ENCODE data around the gene SCUBE1. TPM values are rescaled to one million over a fixed set of nuclear protein-coding genes. Genes with fewer than 3 reads are reported as not detected.
A peak's percentile ranks its signal among the peaks of the same experiment; 100 is the strongest.

SCUBE1 gene
- total RNA-seq, 4 donors from 2014 or later, result 0.78 to 3.5 (median 0.95) TPM

DNA sequence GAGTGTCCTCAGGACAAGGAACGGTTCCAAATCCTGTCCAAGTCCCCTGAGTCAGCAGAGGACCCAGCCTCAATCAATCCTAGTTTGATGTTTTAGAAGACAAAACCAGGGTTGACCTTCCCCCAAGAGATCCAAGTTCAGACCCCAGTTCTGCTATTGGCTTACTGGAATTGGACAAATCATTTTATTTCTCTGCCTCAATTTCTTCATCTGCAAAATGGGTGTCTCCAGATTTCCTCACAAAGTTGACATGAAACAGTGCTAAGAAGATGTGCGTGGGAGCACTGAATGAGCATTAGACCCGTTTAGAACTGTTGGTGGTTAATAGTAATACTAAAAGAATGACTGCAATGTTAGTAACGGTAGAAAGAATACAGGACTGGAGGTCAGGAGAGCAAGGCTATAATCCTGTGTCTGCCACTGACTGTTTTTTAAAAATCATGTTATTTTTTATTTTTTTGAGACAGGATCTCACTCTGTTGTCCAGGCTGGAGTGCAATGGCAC lies 32.8 kb upstream of the SCUBE1 start:
- H3K27me3 ChIP-seq, result no peaks in the 10 kb centered on the region
- WGBS, 2 donors, result 85 to 87% methylated on average over 4 of the region's 4 CpGs
- TF ChIP-seq, protein P1, sequence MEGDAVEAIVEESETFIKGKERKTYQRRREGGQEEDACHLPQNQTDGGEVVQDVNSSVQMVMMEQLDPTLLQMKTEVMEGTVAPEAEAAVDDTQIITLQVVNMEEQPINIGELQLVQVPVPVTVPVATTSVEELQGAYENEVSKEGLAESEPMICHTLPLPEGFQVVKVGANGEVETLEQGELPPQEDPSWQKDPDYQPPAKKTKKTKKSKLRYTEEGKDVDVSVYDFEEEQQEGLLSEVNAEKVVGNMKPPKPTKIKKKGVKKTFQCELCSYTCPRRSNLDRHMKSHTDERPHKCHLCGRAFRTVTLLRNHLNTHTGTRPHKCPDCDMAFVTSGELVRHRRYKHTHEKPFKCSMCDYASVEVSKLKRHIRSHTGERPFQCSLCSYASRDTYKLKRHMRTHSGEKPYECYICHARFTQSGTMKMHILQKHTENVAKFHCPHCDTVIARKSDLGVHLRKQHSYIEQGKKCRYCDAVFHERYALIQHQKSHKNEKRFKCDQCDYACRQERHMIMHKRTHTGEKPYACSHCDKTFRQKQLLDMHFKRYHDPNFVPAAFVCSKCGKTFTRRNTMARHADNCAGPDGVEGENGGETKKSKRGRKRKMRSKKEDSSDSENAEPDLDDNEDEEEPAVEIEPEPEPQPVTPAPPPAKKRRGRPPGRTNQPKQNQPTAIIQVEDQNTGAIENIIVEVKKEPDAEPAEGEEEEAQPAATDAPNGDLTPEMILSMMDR (IDR thresholded peaks at IDR 0.05), result no peak
- TF ChIP-seq POLR2A (IDR thresholded peaks at IDR 0.05), result no peak

DNA sequence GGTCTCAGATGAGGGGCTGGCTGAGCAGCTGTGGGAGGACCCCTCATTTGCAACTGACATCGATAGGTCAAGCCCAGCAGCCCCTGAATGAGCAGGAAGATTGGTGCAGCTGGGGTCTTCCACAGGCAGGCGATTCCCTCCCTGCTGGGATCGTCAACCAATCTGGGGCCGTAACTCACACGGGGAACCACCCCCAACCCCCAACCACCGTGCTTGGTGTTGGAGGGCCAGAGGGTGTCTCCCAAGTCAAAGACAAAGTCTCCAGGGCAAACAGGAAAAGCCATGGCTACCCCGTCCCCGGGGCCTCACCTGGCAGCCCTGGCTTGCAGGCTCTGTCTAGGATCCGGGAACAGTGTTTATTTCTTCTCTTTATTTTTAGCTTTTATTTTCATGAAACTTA lies 26.9 kb upstream of the SCUBE1 start:
- no peak for DNase-seq
- Histone ChIP-seq H3K4me3 (replicated peaks in 1 of 3) (no peak overlapping the region), H3K9me3 (no peaks in the 10 kb centered on the region), H3K36me3 (no peaks in the 10 kb centered on the region), H3K4me1 (no peaks in the 10 kb centered on the region), H3K27ac (no peak overlapping the region), H3K27me3 (no peaks in the 10 kb centered on the region)
- WGBS, 2 donors, result 35 to 40% methylated on average over 8 to 9 of the region's 9 CpGs
- intact Hi-C loops (cut with DNase I), result no loop called here
- TF ChIP-seq POLR2A (IDR thresholded peaks at IDR 0.05), result no peak
- TF ChIP-seq, protein P1 (IDR thresholded peaks at IDR 0.05), result no peak

More for the DNA sequence above, 32.8 kb upstream of the SCUBE1 start:
- no peaks in the 10 kb centered on the region for H3K36me3 ChIP-seq
- H3K4me3 ChIP-seq (replicated peaks in 1 of 3), result no peak overlapping the region
- DNase-seq, result no peak
- H3K4me1 ChIP-seq, result peaks cover 19 to 25% of the 10 kb centered on the region in 2 donors
- peak overlapping the region in 1 of 3 donors; percentile 72 for H3K27ac ChIP-seq
- no peaks in the 10 kb centered on the region for H3K9me3 ChIP-seq
- intact Hi-C loops (cut with DNase I), result no loop called here

DNA sequence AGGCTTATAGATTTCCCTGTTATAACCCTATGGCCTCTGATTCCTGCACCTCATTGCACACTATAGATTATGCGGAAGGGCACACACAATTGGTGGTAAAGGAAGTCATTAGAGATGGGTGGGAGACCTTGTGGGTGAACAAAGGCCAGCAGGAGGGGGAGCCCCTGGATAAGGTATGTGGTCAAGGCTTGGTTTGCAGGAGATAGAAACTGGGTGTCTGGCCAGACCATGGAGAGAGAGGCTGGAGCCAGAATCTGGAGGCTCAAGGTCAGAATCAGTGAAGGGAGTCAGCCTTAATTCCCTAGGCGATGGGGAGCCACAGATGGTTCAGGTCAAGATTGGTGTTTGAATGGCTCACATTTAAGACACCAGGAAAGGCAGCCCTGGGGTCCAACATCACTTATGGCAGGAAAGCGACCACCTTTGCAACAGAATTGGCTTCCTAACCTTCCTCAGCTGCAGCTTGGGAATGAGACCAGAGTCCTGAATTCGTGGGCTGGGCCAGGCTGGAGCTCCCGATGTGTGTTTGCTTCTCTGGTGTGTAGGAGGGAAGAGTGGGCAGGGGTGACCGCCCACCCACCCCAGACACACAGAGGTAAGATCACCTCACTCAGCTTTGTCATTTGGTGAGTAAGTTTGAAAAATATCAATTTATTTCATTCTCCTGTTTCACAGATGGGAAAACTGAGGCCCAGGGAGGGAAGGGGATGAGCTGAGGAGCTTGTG lies 22.7 kb upstream of the SCUBE1 start:
- no peaks in the 10 kb centered on the region for H3K36me3 ChIP-seq
- no peak overlapping the region for H3K27ac ChIP-seq
- no peak for DNase-seq
- intact Hi-C loops (cut with DNase I), result no loop called here
- no peak overlapping the region for H3K4me3 ChIP-seq (replicated peaks in 1 of 3)
- TF ChIP-seq, protein P1 (IDR thresholded peaks at IDR 0.05), result no peak
- no peak for TF ChIP-seq POLR2A (IDR thresholded peaks at IDR 0.05)
- H3K9me3 ChIP-seq, result no peaks in the 10 kb centered on the region
- no peaks in the 10 kb centered on the region for H3K4me1 ChIP-seq
- 86 to 94% methylated on average over 6 of the region's 6 CpGs for WGBS, 2 donors
- H3K27me3 ChIP-seq, result no peaks in the 10 kb centered on the region

DNA sequence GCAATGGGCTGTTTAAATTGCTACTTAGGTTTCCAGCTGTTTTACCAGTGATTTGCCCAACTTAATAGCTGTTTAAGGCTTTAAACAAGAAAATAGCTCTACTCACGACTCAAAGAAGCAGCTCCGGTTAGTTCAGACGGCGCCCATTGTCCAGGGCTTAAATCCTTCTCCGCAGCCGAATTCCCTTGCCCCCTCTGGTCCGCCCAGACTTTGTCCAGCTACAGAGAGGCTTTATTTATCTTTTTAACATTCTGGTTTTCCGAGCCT lies 20.9 kb upstream of the SCUBE1 start:
- intact Hi-C loops (cut with DNase I), result no loop called here
- H3K27me3 ChIP-seq, result no peaks in the 10 kb centered on the region
- 75 to 80% methylated on average over 8 of the region's 8 CpGs for WGBS, 2 donors
- TF ChIP-seq, protein P1 (IDR thresholded peaks at IDR 0.05), result no peak
- no peak for TF ChIP-seq POLR2A (IDR thresholded peaks at IDR 0.05)
- H3K9me3 ChIP-seq, result no peaks in the 10 kb centered on the region
- H3K4me3 ChIP-seq (replicated peaks in 1 of 3), result no peak overlapping the region
- H3K4me1 ChIP-seq, result no peaks in the 10 kb centered on the region
- no peak overlapping the region for H3K27ac ChIP-seq
- H3K36me3 ChIP-seq, result no peaks in the 10 kb centered on the region
- no peak for DNase-seq

DNA sequence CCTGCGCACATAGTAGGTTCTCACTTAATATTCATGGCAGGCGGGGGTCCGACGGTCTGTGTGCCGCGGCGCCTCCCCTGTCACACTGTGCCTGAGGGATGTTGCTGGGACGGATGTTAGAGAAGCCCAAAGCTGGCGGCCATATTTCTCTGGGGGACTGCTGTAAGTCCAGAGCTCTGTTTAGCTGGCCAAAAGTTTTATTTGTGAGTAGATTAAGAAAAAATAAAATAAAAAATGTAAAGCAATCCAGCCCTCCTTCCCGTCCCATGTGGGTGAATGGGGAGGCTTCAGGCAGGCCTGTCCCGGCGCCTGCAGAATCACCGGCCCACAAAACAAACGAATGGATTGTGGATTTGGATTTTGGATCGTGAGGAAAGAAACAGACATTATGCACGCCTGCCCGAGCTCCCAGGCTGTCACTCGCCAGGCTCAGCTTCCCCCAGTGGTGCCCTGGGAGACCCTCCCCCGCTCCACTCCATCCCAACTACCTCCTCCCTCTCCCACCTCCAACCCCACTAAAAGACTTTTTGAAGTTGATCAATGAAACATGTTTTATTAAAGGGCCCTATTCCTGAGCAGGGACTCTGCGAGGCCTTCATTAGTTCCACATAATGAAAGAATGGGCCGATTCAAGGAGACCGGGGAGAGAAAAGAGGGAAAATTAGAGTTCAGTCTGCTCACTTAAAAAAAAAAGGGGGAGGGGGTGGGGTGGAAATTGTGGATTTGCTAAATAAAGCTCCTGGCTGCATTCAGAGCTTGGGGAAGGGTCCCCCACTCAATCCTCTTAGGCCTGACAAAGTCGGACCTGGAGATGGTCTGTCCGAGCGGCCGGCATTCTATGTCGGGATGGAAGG lies 20.4 kb upstream of the SCUBE1 start:
- H3K4me3 ChIP-seq (replicated peaks in 1 of 3), result no peak overlapping the region
- intact Hi-C loops (cut with DNase I), result no loop called here
- no peak for DNase-seq
- H3K36me3 ChIP-seq, result no peaks in the 10 kb centered on the region
- no peaks in the 10 kb centered on the region for H3K27me3 ChIP-seq
- no peak overlapping the region for H3K27ac ChIP-seq
- 76 to 80% methylated on average over 27 of the region's 27 CpGs for WGBS, 2 donors
- H3K4me1 ChIP-seq, result no peaks in the 10 kb centered on the region
- no peaks in the 10 kb centered on the region for H3K9me3 ChIP-seq
- TF ChIP-seq POLR2A (IDR thresholded peaks at IDR 0.05), result no peak
- TF ChIP-seq, protein P1 (IDR thresholded peaks at IDR 0.05), result no peak

Measured in thyroid gland (tissue), 4 donors.